ENCODE results near the gene TMEM229B. TPM values are rescaled to one million over a fixed set of nuclear protein-coding genes. Genes with fewer than 3 reads are reported as not detected.

The TMEM229B gene
- total RNA-seq, 4 donors from 2014 or later = 2.7 to 6.1 (median 5.7) TPM; not detected in 1

DNA sequence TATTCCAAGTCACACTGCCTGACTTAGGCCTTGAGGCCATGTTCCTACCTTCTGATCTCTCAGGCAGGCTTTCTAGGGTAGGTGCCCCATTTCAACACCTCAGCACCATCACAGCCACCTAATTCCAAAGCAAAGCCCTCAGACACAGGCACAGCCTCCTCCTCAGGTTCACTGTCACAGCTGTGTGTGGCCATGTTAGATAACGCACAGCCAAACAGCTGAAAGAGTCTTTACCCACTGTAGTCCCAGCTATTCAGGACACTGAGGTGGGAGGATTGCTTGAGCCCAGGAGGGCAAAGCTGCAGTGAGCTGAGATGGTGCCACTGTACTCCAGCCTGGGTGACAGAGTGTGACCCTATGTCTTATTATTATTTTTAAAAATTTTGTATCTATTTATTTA, 7.3 kb upstream of the TMEM229B start:
- Histone ChIP-seq H3K36me3 (no peaks in the 10 kb centered on the region), H3K27ac (no peak overlapping the region), H3K27me3 (no peaks in the 10 kb centered on the region), H3K4me3 (no peak overlapping the region), H3K9me3 (peaks cover 0 to 18% (median 0%) of the 10 kb centered on the region in 4 donors), H3K4me1 (no peaks in the 10 kb centered on the region)
- TF ChIP-seq POLR2A (IDR thresholded peaks at IDR 0.05) (no peak), EP300 (IDR thresholded peaks at IDR 0.05) (no peak)
- TF ChIP-seq, protein P1, sequence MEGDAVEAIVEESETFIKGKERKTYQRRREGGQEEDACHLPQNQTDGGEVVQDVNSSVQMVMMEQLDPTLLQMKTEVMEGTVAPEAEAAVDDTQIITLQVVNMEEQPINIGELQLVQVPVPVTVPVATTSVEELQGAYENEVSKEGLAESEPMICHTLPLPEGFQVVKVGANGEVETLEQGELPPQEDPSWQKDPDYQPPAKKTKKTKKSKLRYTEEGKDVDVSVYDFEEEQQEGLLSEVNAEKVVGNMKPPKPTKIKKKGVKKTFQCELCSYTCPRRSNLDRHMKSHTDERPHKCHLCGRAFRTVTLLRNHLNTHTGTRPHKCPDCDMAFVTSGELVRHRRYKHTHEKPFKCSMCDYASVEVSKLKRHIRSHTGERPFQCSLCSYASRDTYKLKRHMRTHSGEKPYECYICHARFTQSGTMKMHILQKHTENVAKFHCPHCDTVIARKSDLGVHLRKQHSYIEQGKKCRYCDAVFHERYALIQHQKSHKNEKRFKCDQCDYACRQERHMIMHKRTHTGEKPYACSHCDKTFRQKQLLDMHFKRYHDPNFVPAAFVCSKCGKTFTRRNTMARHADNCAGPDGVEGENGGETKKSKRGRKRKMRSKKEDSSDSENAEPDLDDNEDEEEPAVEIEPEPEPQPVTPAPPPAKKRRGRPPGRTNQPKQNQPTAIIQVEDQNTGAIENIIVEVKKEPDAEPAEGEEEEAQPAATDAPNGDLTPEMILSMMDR (IDR thresholded peaks at IDR 0.05) = no peak
- no peak for DNase-seq (ENCODE audit: low spot score in 2 of 2)
- WGBS, 2 donors = 89 to 96% methylated on average over 1 of the region's 1 CpG

DNA sequence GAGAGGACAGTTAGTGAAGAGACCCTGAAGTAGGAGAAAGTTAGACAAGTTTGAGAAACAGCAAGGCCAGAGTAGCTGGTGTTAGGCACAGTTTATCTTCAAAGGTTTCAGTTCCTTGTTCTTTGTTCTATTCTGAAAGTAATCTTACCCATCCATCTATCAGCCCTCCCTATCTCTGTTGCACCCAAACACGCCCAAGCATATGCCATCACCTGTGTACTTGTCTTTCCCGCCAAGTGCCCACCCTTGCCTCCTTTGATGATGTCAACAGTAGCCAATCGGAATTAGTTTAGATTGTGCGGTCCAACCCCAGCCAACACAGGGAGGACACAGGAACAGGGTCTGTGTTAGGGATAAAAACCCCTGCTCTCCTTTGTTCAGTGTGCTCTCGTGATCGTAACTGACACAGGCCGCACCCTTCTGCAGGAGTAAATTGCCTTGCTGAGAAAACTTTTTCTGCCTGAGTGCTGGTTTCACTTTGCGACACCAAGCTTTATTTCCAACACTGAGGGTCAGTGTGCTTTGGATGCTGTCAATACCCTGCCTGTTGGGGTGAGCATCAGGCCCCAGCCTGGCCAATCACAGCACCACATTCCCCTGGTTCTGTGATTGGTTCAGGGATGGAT, 4.7 kb upstream of the TMEM229B start:
- Histone ChIP-seq H3K27me3 (no peaks in the 10 kb centered on the region), H3K27ac (no peak overlapping the region), H3K9me3 (peaks cover 0 to 18% (median 0%) of the 10 kb centered on the region in 4 donors), H3K4me3 (no peak overlapping the region), H3K4me1 (peaks cover 0 to 6% (median 0%) of the 10 kb centered on the region in 4 donors), H3K36me3 (no peaks in the 10 kb centered on the region)
- DNase-seq (ENCODE audit: low spot score in 2 of 2) = no peak
- 95 to 97% methylated on average over 8 of the region's 8 CpGs for WGBS, 2 donors
- TF ChIP-seq, protein P1 (IDR thresholded peaks at IDR 0.05) = no peak
- TF ChIP-seq POLR2A (IDR thresholded peaks at IDR 0.05) (no peak), EP300 (IDR thresholded peaks at IDR 0.05) (no peak)

DNA sequence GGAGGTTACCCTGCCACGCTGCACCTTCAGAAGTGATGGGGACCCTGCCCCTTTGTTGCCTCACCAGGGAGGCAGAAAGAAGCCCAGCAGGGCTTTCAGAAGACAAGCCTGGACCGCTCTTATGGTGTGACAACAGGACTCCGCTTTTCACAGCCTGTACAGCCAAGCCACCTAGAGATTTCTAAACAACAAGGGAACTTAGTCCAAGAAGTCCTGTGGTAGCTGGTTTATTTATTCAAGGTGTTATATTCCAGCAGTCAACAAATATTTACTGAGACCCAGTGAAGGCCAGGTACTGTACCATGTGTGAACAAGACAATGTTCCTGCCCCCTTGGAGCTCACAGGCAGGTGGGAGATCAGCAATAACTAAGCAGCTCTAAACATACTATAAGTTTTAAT, 4.0 kb upstream of the TMEM229B start:
- no peak for DNase-seq (ENCODE audit: low spot score in 2 of 2)
- Histone ChIP-seq H3K27ac (no peak overlapping the region), H3K9me3 (peaks cover 0 to 18% (median 0%) of the 10 kb centered on the region in 4 donors), H3K27me3 (no peaks in the 10 kb centered on the region), H3K36me3 (no peaks in the 10 kb centered on the region), H3K4me1 (peaks cover 0 to 12% (median 0%) of the 10 kb centered on the region in 4 donors), H3K4me3 (no peak overlapping the region)
- no peak for TF ChIP-seq EP300 (IDR thresholded peaks at IDR 0.05)
- TF ChIP-seq, protein P1 (IDR thresholded peaks at IDR 0.05) = no peak
- no peak for TF ChIP-seq POLR2A (IDR thresholded peaks at IDR 0.05)
- WGBS, 2 donors = 93 to 95% methylated on average over 3 of the region's 3 CpGs

DNA sequence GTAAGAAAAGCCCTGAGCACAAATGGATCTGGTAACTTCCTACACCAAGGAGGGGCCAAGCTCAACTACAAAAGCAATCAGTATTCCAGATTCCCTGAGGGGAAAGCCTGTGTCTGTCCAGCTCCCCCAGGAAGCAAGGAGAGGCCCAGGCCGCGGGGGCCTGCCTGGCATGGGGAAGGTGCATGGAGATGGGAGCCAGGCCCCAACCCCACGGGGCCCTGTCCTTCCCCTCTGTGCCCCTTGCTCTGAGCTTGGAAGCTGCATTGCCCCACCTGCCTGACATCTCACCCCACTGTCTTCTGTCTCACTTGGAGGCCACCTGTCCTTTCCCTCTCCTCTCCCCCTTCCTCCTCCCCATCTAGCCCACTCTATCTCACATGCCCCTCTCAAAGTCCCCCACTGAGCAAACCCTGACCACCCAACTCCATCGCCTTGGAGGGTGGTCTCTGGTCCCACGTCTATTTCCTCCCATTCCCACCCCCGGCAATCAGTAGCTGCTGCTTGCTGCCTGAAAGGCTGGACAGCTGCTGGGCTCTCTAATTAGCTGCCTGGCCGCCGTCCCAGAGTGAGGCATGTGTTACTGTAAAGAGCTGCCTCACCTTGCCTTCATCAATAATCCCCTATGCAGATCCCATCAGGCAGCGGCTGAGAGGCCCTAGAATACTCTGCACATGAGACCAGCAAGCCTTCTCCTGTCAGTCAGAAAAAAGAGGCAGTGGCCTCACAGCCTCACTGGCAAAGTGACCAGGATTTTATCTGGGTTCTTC, 3.4 kb upstream of the TMEM229B start:
- Histone ChIP-seq H3K27ac (no peak overlapping the region), H3K27me3 (no peaks in the 10 kb centered on the region), H3K9me3 (peaks cover 0 to 18% (median 0%) of the 10 kb centered on the region in 4 donors), H3K4me1 (peaks cover 0 to 12% (median 0%) of the 10 kb centered on the region in 4 donors), H3K4me3 (no peak overlapping the region), H3K36me3 (no peaks in the 10 kb centered on the region)
- WGBS, 2 donors = 42 to 56% methylated on average over 9 of the region's 9 CpGs
- TF ChIP-seq, protein P1 (IDR thresholded peaks at IDR 0.05) = no peak
- TF ChIP-seq POLR2A (IDR thresholded peaks at IDR 0.05) = no peak
- TF ChIP-seq EP300 (IDR thresholded peaks at IDR 0.05) = no peak
- DNase-seq (ENCODE audit: low spot score in 2 of 2) = no peak

DNA sequence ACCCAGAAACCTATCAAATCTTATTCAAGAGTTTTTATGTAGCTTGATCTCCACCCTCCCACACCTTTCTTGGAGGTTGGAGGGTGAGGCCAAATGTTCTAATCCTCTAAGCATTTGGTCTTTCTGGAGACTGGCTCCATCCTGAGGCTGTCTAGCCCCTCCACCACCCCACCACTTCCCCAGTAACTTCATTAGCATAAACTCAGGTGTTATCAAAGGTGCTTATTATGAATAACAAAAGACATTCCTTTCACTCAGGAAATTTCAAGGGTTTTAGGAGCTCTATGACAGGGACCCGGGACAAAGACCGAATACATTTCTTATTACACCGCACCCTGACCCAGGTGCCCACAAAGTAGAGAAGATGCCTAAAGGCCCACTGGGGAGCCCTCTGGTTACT, 2.8 kb upstream of the TMEM229B start:
- Histone ChIP-seq H3K9me3 (peaks cover 0 to 18% (median 0%) of the 10 kb centered on the region in 4 donors), H3K27me3 (no peaks in the 10 kb centered on the region), H3K36me3 (no peaks in the 10 kb centered on the region), H3K4me3 (no peak overlapping the region), H3K4me1 (peaks cover 0 to 12% (median 0%) of the 10 kb centered on the region in 4 donors), H3K27ac (no peak overlapping the region)
- TF ChIP-seq EP300 (IDR thresholded peaks at IDR 0.05) = no peak
- no peak for TF ChIP-seq POLR2A (IDR thresholded peaks at IDR 0.05)
- TF ChIP-seq, protein P1 (IDR thresholded peaks at IDR 0.05) = no peak
- 89 to 91% methylated on average over 3 of the region's 3 CpGs for WGBS, 2 donors
- DNase-seq (ENCODE audit: low spot score in 2 of 2) = no peak
